ENCODE results near the gene DPP10.

Gene DPP10

GRCh38 chr2:115285416-115285815 lies 843.0 kb downstream of the DPP10 start:
- Histone ChIP-seq H3K4me3 (ENCODE audit: low read depth in 1 of 5, low read length in 5 of 5) (no peak overlapping the region), H3K27ac (ENCODE audit: low read depth, low read length) (no peak overlapping the region), H3K4me1 (ENCODE audit: control insufficient read depth in 5 of 5, insufficient read depth in 5 of 5, low read length in 5 of 5) (no peaks in the 10 kb centered on the region), H3K27me3 (ENCODE audit: control insufficient read depth in 5 of 5, insufficient read depth in 4 of 5, low read length in 5 of 5) (no peaks in the 10 kb centered on the region), H3K9me3 (ENCODE audit: control insufficient read depth in 5 of 5, low read length in 5 of 5) (no peaks in the 10 kb centered on the region), H3K36me3 (ENCODE audit: control insufficient read depth in 5 of 5, insufficient read depth in 5 of 5, low read length in 5 of 5) (no peaks in the 10 kb centered on the region), H3K9ac (ENCODE audit: low read length in 5 of 5) (no peak overlapping the region)

GRCh38 chr2:115290478-115290877 lies 848.0 kb downstream of the DPP10 start:
- Histone ChIP-seq H3K4me3 (ENCODE audit: low read depth in 1 of 5, low read length in 5 of 5) (no peak overlapping the region), H3K9ac (ENCODE audit: low read length in 5 of 5) (no peak overlapping the region), H3K4me1 (ENCODE audit: control insufficient read depth in 5 of 5, insufficient read depth in 5 of 5, low read length in 5 of 5) (no peaks in the 10 kb centered on the region), H3K36me3 (ENCODE audit: control insufficient read depth in 5 of 5, insufficient read depth in 5 of 5, low read length in 5 of 5) (no peaks in the 10 kb centered on the region), H3K9me3 (ENCODE audit: control insufficient read depth in 5 of 5, low read length in 5 of 5) (no peaks in the 10 kb centered on the region), H3K27ac (ENCODE audit: low read depth, low read length) (no peak overlapping the region), H3K27me3 (ENCODE audit: control insufficient read depth in 5 of 5, insufficient read depth in 4 of 5, low read length in 5 of 5) (no peaks in the 10 kb centered on the region)

DNA sequence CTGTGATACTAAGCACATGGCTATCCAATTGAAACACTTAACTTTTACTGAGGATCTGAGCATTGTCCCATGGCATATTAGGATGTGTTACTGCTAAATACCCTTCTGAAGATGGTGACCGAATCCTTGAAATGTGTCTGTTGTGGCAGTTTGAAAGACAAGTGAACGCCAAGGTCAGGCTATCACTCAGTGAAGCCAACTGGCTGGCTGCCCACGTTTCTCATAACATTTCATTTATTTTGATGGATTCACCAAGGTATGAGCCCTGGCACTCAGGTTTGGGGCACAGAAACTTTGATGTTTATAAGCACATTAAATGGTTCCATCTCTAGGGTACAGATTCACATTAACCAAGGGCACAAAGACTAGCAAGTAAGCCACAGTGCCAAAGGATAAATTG lies 850.3 kb downstream of the DPP10 start:
- Histone ChIP-seq H3K27ac (ENCODE audit: low read depth, low read length) (no peak overlapping the region), H3K9ac (ENCODE audit: low read length in 5 of 5) (no peak overlapping the region), H3K9me3 (ENCODE audit: control insufficient read depth in 5 of 5, low read length in 5 of 5) (no peaks in the 10 kb centered on the region), H3K27me3 (ENCODE audit: control insufficient read depth in 5 of 5, insufficient read depth in 4 of 5, low read length in 5 of 5) (no peaks in the 10 kb centered on the region), H3K36me3 (ENCODE audit: control insufficient read depth in 5 of 5, insufficient read depth in 5 of 5, low read length in 5 of 5) (no peaks in the 10 kb centered on the region), H3K4me1 (ENCODE audit: control insufficient read depth in 5 of 5, insufficient read depth in 5 of 5, low read length in 5 of 5) (no peaks in the 10 kb centered on the region), H3K4me3 (ENCODE audit: low read depth in 1 of 5, low read length in 5 of 5) (no peak overlapping the region)

GRCh38 chr2:115294999-115295398 lies 852.6 kb downstream of the DPP10 start:
- no peaks in the 10 kb centered on the region for H3K36me3 ChIP-seq (ENCODE audit: control insufficient read depth in 5 of 5, insufficient read depth in 5 of 5, low read length in 5 of 5)
- H3K4me3 ChIP-seq (ENCODE audit: low read depth in 1 of 5, low read length in 5 of 5), result no peak overlapping the region
- H3K9ac ChIP-seq (ENCODE audit: low read length in 5 of 5), result no peak overlapping the region
- H3K27ac ChIP-seq (ENCODE audit: low read depth, low read length), result no peak overlapping the region
- no peaks in the 10 kb centered on the region for H3K9me3 ChIP-seq (ENCODE audit: control insufficient read depth in 5 of 5, low read length in 5 of 5)
- H3K4me1 ChIP-seq (ENCODE audit: control insufficient read depth in 5 of 5, insufficient read depth in 5 of 5, low read length in 5 of 5), result no peaks in the 10 kb centered on the region
- no peaks in the 10 kb centered on the region for H3K27me3 ChIP-seq (ENCODE audit: control insufficient read depth in 5 of 5, insufficient read depth in 4 of 5, low read length in 5 of 5)

- H3K36me3 ChIP-seq (ENCODE audit: control insufficient read depth in 5 of 5, insufficient read depth in 5 of 5, low read length in 5 of 5), result no peaks in the 10 kb centered on the region
- no peak overlapping the region for H3K9ac ChIP-seq (ENCODE audit: low read length in 5 of 5)
- H3K4me1 ChIP-seq (ENCODE audit: control insufficient read depth in 5 of 5, insufficient read depth in 5 of 5, low read length in 5 of 5), result no peaks in the 10 kb centered on the region
- H3K4me3 ChIP-seq (ENCODE audit: low read depth in 1 of 5, low read length in 5 of 5), result no peak overlapping the region
- H3K9me3 ChIP-seq (ENCODE audit: control insufficient read depth in 5 of 5, low read length in 5 of 5), result no peaks in the 10 kb centered on the region
- H3K27me3 ChIP-seq (ENCODE audit: control insufficient read depth in 5 of 5, insufficient read depth in 4 of 5, low read length in 5 of 5), result no peaks in the 10 kb centered on the region
- no peak overlapping the region for H3K27ac ChIP-seq (ENCODE audit: low read depth, low read length)
Measured at GRCh38 chr2:115297056-115297455, 854.6 kb downstream of the DPP10 start.

GRCh38 chr2:115299199-115299598 lies 856.8 kb downstream of the DPP10 start:
- Histone ChIP-seq H3K9me3 (ENCODE audit: control insufficient read depth in 5 of 5, low read length in 5 of 5) (no peaks in the 10 kb centered on the region), H3K36me3 (ENCODE audit: control insufficient read depth in 5 of 5, insufficient read depth in 5 of 5, low read length in 5 of 5) (no peaks in the 10 kb centered on the region), H3K4me3 (ENCODE audit: low read depth in 1 of 5, low read length in 5 of 5) (no peak overlapping the region), H3K4me1 (ENCODE audit: control insufficient read depth in 5 of 5, insufficient read depth in 5 of 5, low read length in 5 of 5) (no peaks in the 10 kb centered on the region), H3K27ac (ENCODE audit: low read depth, low read length) (no peak overlapping the region), H3K27me3 (ENCODE audit: control insufficient read depth in 5 of 5, insufficient read depth in 4 of 5, low read length in 5 of 5) (no peaks in the 10 kb centered on the region), H3K9ac (ENCODE audit: low read length in 5 of 5) (no peak overlapping the region)

- Histone ChIP-seq H3K4me1 (ENCODE audit: control insufficient read depth in 5 of 5, insufficient read depth in 5 of 5, low read length in 5 of 5) (no peaks in the 10 kb centered on the region), H3K4me3 (ENCODE audit: low read depth in 1 of 5, low read length in 5 of 5) (no peak overlapping the region), H3K9ac (ENCODE audit: low read length in 5 of 5) (no peak overlapping the region), H3K9me3 (ENCODE audit: control insufficient read depth in 5 of 5, low read length in 5 of 5) (no peaks in the 10 kb centered on the region), H3K27ac (ENCODE audit: low read depth, low read length) (no peak overlapping the region), H3K27me3 (ENCODE audit: control insufficient read depth in 5 of 5, insufficient read depth in 4 of 5, low read length in 5 of 5) (no peaks in the 10 kb centered on the region), H3K36me3 (ENCODE audit: control insufficient read depth in 5 of 5, insufficient read depth in 5 of 5, low read length in 5 of 5) (no peaks in the 10 kb centered on the region)
Measured at GRCh38 chr2:115305712-115306111, 863.3 kb downstream of the DPP10 start.

- Histone ChIP-seq H3K9ac (ENCODE audit: low read length in 5 of 5) (no peak overlapping the region), H3K4me1 (ENCODE audit: control insufficient read depth in 5 of 5, insufficient read depth in 5 of 5, low read length in 5 of 5) (no peaks in the 10 kb centered on the region), H3K36me3 (ENCODE audit: control insufficient read depth in 5 of 5, insufficient read depth in 5 of 5, low read length in 5 of 5) (no peaks in the 10 kb centered on the region), H3K27ac (ENCODE audit: low read depth, low read length) (no peak overlapping the region), H3K4me3 (ENCODE audit: low read depth in 1 of 5, low read length in 5 of 5) (no peak overlapping the region), H3K9me3 (ENCODE audit: control insufficient read depth in 5 of 5, low read length in 5 of 5) (peaks cover 0 to 5% (median 0%) of the 10 kb centered on the region in 5 donors), H3K27me3 (ENCODE audit: control insufficient read depth in 5 of 5, insufficient read depth in 4 of 5, low read length in 5 of 5) (no peaks in the 10 kb centered on the region)
Measured at GRCh38 chr2:115314119-115314518, 871.7 kb downstream of the DPP10 start.

GRCh38 chr2:115327061-115327460 lies 884.6 kb downstream of the DPP10 start:
- H3K27ac ChIP-seq (ENCODE audit: low read depth, low read length), result no peak overlapping the region
- no peak overlapping the region for H3K4me3 ChIP-seq (ENCODE audit: low read depth in 1 of 5, low read length in 5 of 5)
- no peak overlapping the region for H3K9ac ChIP-seq (ENCODE audit: low read length in 5 of 5)
- no peaks in the 10 kb centered on the region for H3K4me1 ChIP-seq (ENCODE audit: control insufficient read depth in 5 of 5, insufficient read depth in 5 of 5, low read length in 5 of 5)
- H3K36me3 ChIP-seq (ENCODE audit: control insufficient read depth in 5 of 5, insufficient read depth in 5 of 5, low read length in 5 of 5), result no peaks in the 10 kb centered on the region
- no peaks in the 10 kb centered on the region for H3K27me3 ChIP-seq (ENCODE audit: control insufficient read depth in 5 of 5, insufficient read depth in 4 of 5, low read length in 5 of 5)
- peaks cover 0 to 8% (median 0%) of the 10 kb centered on the region in 5 donors for H3K9me3 ChIP-seq (ENCODE audit: control insufficient read depth in 5 of 5, low read length in 5 of 5)

DNA sequence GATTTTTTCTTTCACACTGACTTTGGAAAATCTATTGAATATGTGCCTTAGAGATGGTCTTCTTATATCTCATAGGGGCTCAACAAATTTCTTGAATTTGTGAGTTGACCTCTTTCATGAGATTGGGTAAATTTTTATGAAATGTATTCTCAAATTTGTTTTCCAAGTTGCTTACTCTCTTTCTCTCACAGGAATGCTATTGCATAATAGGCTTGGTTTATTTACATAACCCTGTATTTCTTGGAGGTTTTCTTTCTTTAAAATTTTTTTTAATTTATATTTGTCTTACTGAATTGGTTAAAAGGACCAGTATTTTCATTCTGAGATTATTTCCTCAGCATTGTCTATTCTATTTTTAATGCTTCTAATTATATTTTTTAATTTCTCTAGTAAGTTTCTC lies 917.1 kb downstream of the DPP10 start:
- no peak overlapping the region for H3K9ac ChIP-seq (ENCODE audit: low read length in 5 of 5)
- no peaks in the 10 kb centered on the region for H3K4me1 ChIP-seq (ENCODE audit: control insufficient read depth in 5 of 5, insufficient read depth in 5 of 5, low read length in 5 of 5)
- no peak overlapping the region for H3K27ac ChIP-seq (ENCODE audit: low read depth, low read length)
- H3K36me3 ChIP-seq (ENCODE audit: control insufficient read depth in 5 of 5, insufficient read depth in 5 of 5, low read length in 5 of 5), result no peaks in the 10 kb centered on the region
- no peaks in the 10 kb centered on the region for H3K27me3 ChIP-seq (ENCODE audit: control insufficient read depth in 5 of 5, insufficient read depth in 4 of 5, low read length in 5 of 5)
- peaks cover 2 to 13% (median 12%) of the 10 kb centered on the region in 5 donors for H3K9me3 ChIP-seq (ENCODE audit: control insufficient read depth in 5 of 5, low read length in 5 of 5)
- H3K4me3 ChIP-seq (ENCODE audit: low read depth in 1 of 5, low read length in 5 of 5), result no peak overlapping the region

DNA sequence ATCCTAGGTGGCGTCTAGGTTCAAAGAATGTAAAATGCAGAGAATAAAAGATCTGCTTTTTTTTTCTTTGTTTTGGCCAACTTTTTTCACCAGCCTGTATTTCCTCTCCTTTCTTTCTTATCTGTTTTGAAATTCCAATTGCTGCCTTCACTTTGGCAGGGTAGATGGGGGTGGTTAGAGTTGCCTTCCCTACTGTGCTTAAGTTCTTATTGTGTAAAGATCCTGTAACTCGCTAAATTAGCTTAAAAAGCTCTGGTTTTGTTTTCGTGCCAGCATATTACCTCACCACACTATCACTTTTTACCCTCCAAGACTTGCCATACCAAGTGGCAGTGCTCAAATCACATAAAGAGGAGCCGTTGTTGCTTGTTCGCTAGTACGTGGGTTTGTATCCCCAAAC lies 921.7 kb downstream of the DPP10 start:
- Histone ChIP-seq H3K27ac (ENCODE audit: low read depth, low read length) (no peak overlapping the region), H3K36me3 (ENCODE audit: control insufficient read depth in 5 of 5, insufficient read depth in 5 of 5, low read length in 5 of 5) (no peaks in the 10 kb centered on the region), H3K4me3 (ENCODE audit: low read depth in 1 of 5, low read length in 5 of 5) (no peak overlapping the region), H3K9me3 (ENCODE audit: control insufficient read depth in 5 of 5, low read length in 5 of 5) (peaks cover 0 to 12% (median 4%) of the 10 kb centered on the region in 5 donors), H3K27me3 (ENCODE audit: control insufficient read depth in 5 of 5, insufficient read depth in 4 of 5, low read length in 5 of 5) (no peaks in the 10 kb centered on the region), H3K9ac (ENCODE audit: low read length in 5 of 5) (no peak overlapping the region), H3K4me1 (ENCODE audit: control insufficient read depth in 5 of 5, insufficient read depth in 5 of 5, low read length in 5 of 5) (no peaks in the 10 kb centered on the region)
